PC-9 (cell line): ENCODE data around the gene SRGAP1. TPM values are rescaled to one million over a fixed set of nuclear protein-coding genes. Genes with fewer than 3 reads are reported as not detected.
A peak's percentile ranks its signal among the peaks of the same experiment; 100 is the strongest.

Experiments used
- BruUV-seq: library from RNA; stranded (reverse); fragments of 400-500 nt; replicated peaks from 2 replicates; lab custom pipeline; 2021; lab: Mats Ljungman, UMichigan
- CTCF ChIA-PET: fragments of 300-600 bp; sonication (Branson Sonifier 250); formaldehyde crosslinking; loops from one replicate; lab custom pipeline; 2022; ENCODE audit warnings: antibody characterized with exemption; lab: Charles Lee
- POLR2A ChIA-PET: fragments of 300-600 bp; sonication (Branson Sonifier 250); formaldehyde crosslinking; loops from one replicate; lab custom pipeline; 2022; ENCODE audit warnings: antibody characterized with exemption; ENCODE audit not compliant: unreplicated experiment; lab: Charles Lee
- DNase-seq, 2 experiments: peaks; one replicate each; pipeline versions ENCODE4 v3.0.0 to v3.0.0-alpha.2; 2015 to 2022; ENCODE audit warnings: mixed read lengths in 1 of 2
- H2AFZ ChIP-seq: fragments of 200-600 bp; sonication (generic); 2 replicates; pipeline ENCODE4 v1.8.1; 2017; ENCODE audit warnings: antibody characterized with exemption
- H3F3A ChIP-seq: fragments of 200-600 bp; sonication (generic); 2 replicates; pipeline ENCODE4 v1.8.1; 2017; ENCODE audit warnings: antibody characterized with exemption, mild to moderate bottlenecking, low read depth; ENCODE audit not compliant: insufficient read depth
- H3K27ac ChIP-seq: fragments of 200-600 bp; sonication (generic); 2 replicates; pipeline ENCODE4 v1.6.1; 2016; ENCODE audit warnings: mixed run types
- H3K27me3 ChIP-seq: fragments of 200-600 bp; sonication (generic); 2 replicates; pipeline ENCODE4 v1.6.1; 2016; ENCODE audit warnings: low read depth, mixed run types; ENCODE audit not compliant: insufficient read depth
- H3K36me3 ChIP-seq: fragments of 200-600 bp; sonication (generic); 2 replicates; pipeline ENCODE4 v1.6.1; 2016; ENCODE audit warnings: low read depth, mixed run types
- H3K4me1 ChIP-seq: fragments of 200-600 bp; sonication (generic); replicated peaks from 2 replicates; pipeline ENCODE4 v1.6.1; 2016; ENCODE audit warnings: mixed run types; ENCODE audit not compliant: insufficient read depth
- H3K4me2 ChIP-seq: fragments of 200-600 bp; sonication (generic); 2 replicates; pipeline ENCODE4 v1.6.1; 2017; ENCODE audit warnings: mixed run types
- H3K4me3 ChIP-seq: fragments of 200-600 bp; sonication (generic); 2 replicates; pipeline ENCODE4 v1.6.1; 2016; ENCODE audit warnings: mixed run types
- H3K79me2 ChIP-seq: fragments of 200-600 bp; sonication (generic); 2 replicates; pipeline ENCODE4 v1.6.1; 2017; ENCODE audit warnings: low read depth, mixed run types
- H3K9me2 ChIP-seq: fragments of 200-600 bp; sonication (generic); 2 replicates; pipeline ENCODE4 v1.8.1; 2017; ENCODE audit warnings: mild to moderate bottlenecking; ENCODE audit not compliant: insufficient read depth
- H3K9me3 ChIP-seq: fragments of 200-600 bp; sonication (generic); 2 replicates; pipeline ENCODE4 v1.8.1; 2016; ENCODE audit warnings: low read depth; ENCODE audit not compliant: insufficient read depth
- H4K20me1 ChIP-seq: fragments of 200-600 bp; sonication (generic); 2 replicates; pipeline ENCODE4 v1.8.1; 2017; ENCODE audit not compliant: insufficient read depth
- CTCF ChIP-seq: fragments of 200-600 bp; sonication (generic); conservative IDR thresholded peaks from 2 replicates; pipeline ENCODE4 v1.6.1; 2017; ENCODE audit warnings: mixed run types, antibody characterized with exemption, mild to moderate bottlenecking, moderate library complexity
- EZH2 ChIP-seq: fragments of 200-600 bp; sonication (generic); IDR thresholded peaks from 2 replicates; pipeline ENCODE4 v1.8.0; 2017; ENCODE audit warnings: antibody characterized with exemption, low read depth
- intact Hi-C: fragments of 100-400 bp; cut with micrococcal nuclease; formaldehyde crosslinking; loops from one replicate; pipeline ENCODE4 v1.10.0; 2022; ENCODE audit not compliant: unreplicated experiment
- total RNA-seq: library from RNA; stranded (reverse); gene quantifications from 2 replicates; pipeline ENCODE4 v1.2.3, GENCODE V29; 2021

Gene SRGAP1
- total RNA-seq, 1 experiment from 2014 or later = 24.5 TPM

GRCh38 chr12:63994704-63995103 is 150.2 kb downstream of the SRGAP1 start:
- Histone ChIP-seq H3K4me3 (no peak overlapping the region), H3K9me2 (no peaks in the 10 kb centered on the region), H2AFZ (no peak overlapping the region), H3K9me3 (no peaks in the 10 kb centered on the region), H3F3A (peaks cover 8% of the 10 kb centered on the region; the same call in 1 of the 2 replicates), H3K27ac (no peak overlapping the region), H3K36me3 (peaks cover 25% of the 10 kb centered on the region), H3K4me1 (no peaks in the 10 kb centered on the region; the same call in 1 of the 2 replicates), H3K4me2 (no peak overlapping the region), H3K79me2 (peaks cover 5% of the 10 kb centered on the region; the same call in 1 of the 2 replicates), H4K20me1 (no peaks in the 10 kb centered on the region; the same call in 1 of the 2 replicates), H3K27me3 (no peaks in the 10 kb centered on the region)
- TF ChIP-seq CTCF = no peak
- no peak for TF ChIP-seq EZH2
- no peak for DNase-seq
- intact Hi-C loops = loop anchor here (10.0 kb wide), 1 partner anchor 150 kb away; the partner anchor contains the start of gene SRGAP1
- ChIA-PET CTCF (interaction anchor here (0.6 kb wide), 1 partner anchor 192 kb away, joined by 4 read pairs; no protein-coding TSS in a partner anchor), POLR2A (no interaction called here)
- no TSS peak for BruUV-seq

- BruUV-seq = no TSS peak
Observed at GRCh38 chr12:63995512-63995911, 151.0 kb downstream of the SRGAP1 start.

GRCh38 chr12:63996556-63996955 is 152.1 kb downstream of the SRGAP1 start:
- Histone ChIP-seq H3K79me2 (peaks cover 5% of the 10 kb centered on the region; the same call in 1 of the 2 replicates), H2AFZ (no peak overlapping the region), H3K9me2 (no peaks in the 10 kb centered on the region), H3K27me3 (no peaks in the 10 kb centered on the region), H3K36me3 (peaks cover 29% of the 10 kb centered on the region), H3K4me1 (no peaks in the 10 kb centered on the region; the same call in 1 of the 2 replicates), H3K4me2 (no peak overlapping the region), H3K27ac (no peak overlapping the region), H3K4me3 (no peak overlapping the region), H4K20me1 (no peaks in the 10 kb centered on the region), H3F3A (peaks cover 8% of the 10 kb centered on the region; the same call in 1 of the 2 replicates), H3K9me3 (no peaks in the 10 kb centered on the region)
- CTCF ChIA-PET = no interaction called here
- BruUV-seq = no TSS peak
- no peak for TF ChIP-seq EZH2
- no peak for TF ChIP-seq CTCF
- DNase-seq = no peak
- intact Hi-C loops = loop anchor here (10.0 kb wide), 1 partner anchor 152 kb away; the partner anchor contains the start of gene SRGAP1
- POLR2A ChIA-PET = no interaction called here

More at GRCh38 chr12:63995512-63995911, 151.0 kb downstream of the SRGAP1 start:
- Histone ChIP-seq H3K27me3 (no peaks in the 10 kb centered on the region), H3K36me3 (peaks cover 22% of the 10 kb centered on the region), H3K4me1 (no peaks in the 10 kb centered on the region; the same call in 1 of the 2 replicates), H2AFZ (no peak overlapping the region), H3K9me3 (no peaks in the 10 kb centered on the region), H3K4me2 (no peak overlapping the region), H3K9me2 (no peaks in the 10 kb centered on the region), H3K27ac (no peak overlapping the region), H3K4me3 (no peak overlapping the region), H4K20me1 (no peaks in the 10 kb centered on the region), H3K79me2 (peaks cover 5% of the 10 kb centered on the region; the same call in 1 of the 2 replicates), H3F3A (peaks cover 8% of the 10 kb centered on the region; the same call in 1 of the 2 replicates)
- POLR2A ChIA-PET = interaction anchor here (0.6 kb wide), 1 partner anchor 88 kb away, joined by 5 read pairs; no protein-coding TSS in a partner anchor
- no peak for TF ChIP-seq EZH2
- TF ChIP-seq CTCF = no peak
- DNase-seq = peak in 1 of 2 experiments; percentile 3
- CTCF ChIA-PET = no interaction called here
- intact Hi-C loops = loop anchor here (10.0 kb wide), 1 partner anchor 151 kb away; the partner anchor contains the start of gene SRGAP1
